Activated effector memory CD4-positive, alpha-beta T cell treated with Interleukin-2 at 50 U/mL for 16 hours (primary cell): ENCODE data around the gene MFSD2B.

ENCODE experiments used
- DNase-seq: peaks from one replicate; pipeline ENCODE4 v3.0.0-alpha.2; 2020

The MFSD2B gene

GRCh38 chr2:24051833-24052232, 41.9 kb downstream of the MFSD2B start:
- no peak for DNase-seq

GRCh38 chr2:24052951-24053350, 43.1 kb downstream of the MFSD2B start:
- DNase-seq: no peak

- DNase-seq: no peak
Observed at GRCh38 chr2:24054366-24055010, 44.6 kb downstream of the MFSD2B start.

GRCh38 chr2:24055750-24056149, 45.9 kb downstream of the MFSD2B start:
- no peak for DNase-seq

GRCh38 chr2:24058564-24059271, 48.8 kb downstream of the MFSD2B start:
- no peak for DNase-seq

- DNase-seq: no peak
Observed at GRCh38 chr2:24065341-24065740, 55.5 kb downstream of the MFSD2B start.

- no peak for DNase-seq
Observed at GRCh38 chr2:24072259-24072658, 62.4 kb downstream of the MFSD2B start.

GRCh38 chr2:24073816-24074215, 63.9 kb downstream of the MFSD2B start:
- no peak for DNase-seq

GRCh38 chr2:24075259-24075658, 65.4 kb downstream of the MFSD2B start:
- DNase-seq: no peak
